HG02981 (cell line): ENCODE results near the gene LTBP2.

ENCODE experiments used
- ATAC-seq: cut with Tn5 transposase; IDR thresholded peaks from one replicate; pipeline ENCODE4 v1.9.1; 2021; ENCODE audit warnings: mild to moderate bottlenecking, moderate library complexity; ENCODE audit not compliant: unreplicated experiment

LTBP2 gene

GRCh38 chr14:74574706-74575105, 37.3 kb downstream of the LTBP2 start:
- ATAC-seq: no peak

GRCh38 chr14:74574090-74574433, 38.0 kb downstream of the LTBP2 start:
- ATAC-seq: no peak

DNA sequence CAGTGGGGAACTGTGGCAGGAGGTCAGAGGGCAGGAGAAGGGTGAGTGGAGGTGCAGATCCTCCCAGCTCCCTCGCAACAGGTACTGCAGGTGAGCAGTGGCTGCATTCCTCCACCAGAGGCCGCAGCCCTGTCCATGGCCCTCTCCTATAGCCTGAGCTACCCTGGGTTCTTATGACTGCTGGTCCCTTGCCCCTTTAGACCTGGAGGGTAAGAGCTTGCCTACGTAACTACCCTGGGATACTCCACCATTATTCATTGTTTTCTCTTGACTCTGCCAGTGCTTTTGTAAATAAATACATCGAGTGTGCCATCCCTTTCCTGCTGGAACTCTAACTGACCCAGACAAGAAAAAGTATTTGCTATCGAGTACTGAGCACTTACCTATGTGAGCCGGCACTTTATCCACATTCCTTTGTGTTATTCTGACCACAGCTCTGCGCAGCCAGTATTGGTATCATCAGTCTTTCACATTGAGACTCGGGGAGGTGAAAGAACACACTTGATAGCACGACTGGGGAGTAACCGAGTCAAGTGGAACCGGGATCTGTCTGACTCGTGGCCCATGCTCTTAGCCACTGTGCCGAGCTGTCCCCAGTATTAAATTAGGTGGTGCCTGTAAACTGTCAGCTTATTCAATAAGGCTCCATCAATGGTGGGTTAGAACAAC, 38.5 kb downstream of the LTBP2 start:
- no peak for ATAC-seq

DNA sequence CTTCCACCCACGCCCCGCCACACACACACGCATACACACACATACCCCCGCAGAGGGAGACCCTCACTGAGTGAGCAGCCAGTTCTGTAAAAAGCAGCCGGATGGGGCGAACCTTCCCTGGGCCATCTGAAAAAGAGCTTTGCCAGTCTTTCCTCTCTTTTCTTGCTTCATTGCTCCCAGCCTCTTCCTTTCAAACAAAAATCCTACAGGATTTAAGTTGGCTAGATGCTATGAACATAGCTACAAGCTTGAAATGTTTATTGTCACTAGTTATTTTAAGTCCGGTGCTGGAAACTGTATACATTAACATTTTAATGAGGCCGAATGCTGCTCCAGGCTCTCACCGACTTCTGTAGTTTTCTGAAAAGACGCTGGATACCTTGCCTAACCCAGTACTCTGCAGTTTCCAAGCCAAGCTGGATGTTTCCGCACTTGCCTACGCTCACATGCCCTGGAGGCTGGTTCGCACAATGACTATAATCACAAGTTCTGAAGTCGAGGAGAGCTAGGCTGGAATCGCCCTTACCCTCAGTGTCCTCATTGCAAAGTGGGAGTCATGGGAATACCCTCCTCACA, 39.2 kb downstream of the LTBP2 start:
- no peak for ATAC-seq

- no peak for ATAC-seq
Observed at GRCh38 chr14:74571901-74572725, 39.9 kb downstream of the LTBP2 start.

DNA sequence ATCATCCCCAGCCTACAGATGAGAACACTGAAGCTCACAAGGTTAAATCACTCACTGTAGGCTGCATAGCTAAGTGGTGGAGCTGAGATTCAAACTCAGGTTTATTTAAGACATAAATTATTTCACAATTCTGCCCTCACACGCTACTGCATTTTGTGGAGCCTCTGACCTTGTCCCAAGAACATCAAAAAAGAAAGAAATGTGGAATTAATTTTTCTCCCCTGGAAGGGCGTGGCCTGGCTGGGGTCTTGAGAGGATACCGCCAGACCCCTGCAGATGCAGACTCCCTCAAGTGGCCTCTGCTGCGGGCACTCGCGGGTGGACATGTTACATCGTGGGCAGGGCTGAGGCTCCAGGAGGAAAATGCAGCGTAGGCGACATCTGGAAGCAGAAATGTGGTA, 40.6 kb downstream of the LTBP2 start:
- no peak for ATAC-seq

GRCh38 chr14:74570696-74571095, 41.3 kb downstream of the LTBP2 start:
- ATAC-seq: no peak

GRCh38 chr14:74569806-74570591, 42.0 kb downstream of the LTBP2 start:
- ATAC-seq: no peak

GRCh38 chr14:74569387-74569786, 42.6 kb downstream of the LTBP2 start:
- ATAC-seq: no peak

DNA sequence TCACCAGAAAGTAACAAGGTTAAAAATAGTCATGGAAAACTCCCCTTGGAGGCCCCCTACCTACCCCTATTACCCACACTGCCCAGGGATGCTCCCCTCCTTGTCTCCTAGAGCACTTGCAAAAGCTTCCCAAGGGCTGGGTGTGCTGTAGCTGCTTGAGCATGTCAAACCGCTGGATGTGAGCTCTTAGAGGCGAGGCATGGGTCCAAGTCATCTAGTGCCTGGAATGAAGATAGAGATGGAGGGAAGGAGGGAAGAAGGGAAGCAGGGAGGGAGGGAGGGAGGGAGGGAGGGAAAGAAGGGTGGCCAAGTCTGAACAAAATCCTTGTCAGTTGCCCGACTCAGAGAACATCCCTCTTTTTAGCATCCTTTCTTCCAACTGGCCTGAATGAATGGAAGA, 43.1 kb downstream of the LTBP2 start:
- ATAC-seq: no peak

GRCh38 chr14:74568380-74568649, 43.7 kb downstream of the LTBP2 start:
- no peak for ATAC-seq

- no peak for ATAC-seq
Observed at GRCh38 chr14:74567646-74568379, 44.2 kb downstream of the LTBP2 start.

DNA sequence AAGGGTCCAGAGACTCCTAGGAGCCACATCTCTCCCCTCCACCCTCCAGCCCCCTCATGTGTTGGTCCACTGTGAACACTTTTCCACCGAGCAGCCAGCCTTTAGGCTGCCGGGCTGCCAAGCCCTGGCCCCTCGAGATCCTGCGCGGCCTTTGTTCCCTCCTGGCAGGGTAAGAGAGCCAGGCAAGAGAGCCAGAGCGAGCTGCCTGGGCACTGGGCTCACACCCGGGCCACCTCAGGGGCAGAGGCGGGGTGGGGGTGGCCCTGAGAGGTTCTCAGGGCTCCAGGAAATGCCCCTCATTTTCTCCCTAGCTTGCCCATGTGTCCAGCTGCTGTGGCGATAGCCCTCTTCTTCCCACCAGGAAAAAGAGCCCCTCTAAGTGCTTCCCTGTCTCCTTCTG, 44.8 kb downstream of the LTBP2 start:
- no peak for ATAC-seq

DNA sequence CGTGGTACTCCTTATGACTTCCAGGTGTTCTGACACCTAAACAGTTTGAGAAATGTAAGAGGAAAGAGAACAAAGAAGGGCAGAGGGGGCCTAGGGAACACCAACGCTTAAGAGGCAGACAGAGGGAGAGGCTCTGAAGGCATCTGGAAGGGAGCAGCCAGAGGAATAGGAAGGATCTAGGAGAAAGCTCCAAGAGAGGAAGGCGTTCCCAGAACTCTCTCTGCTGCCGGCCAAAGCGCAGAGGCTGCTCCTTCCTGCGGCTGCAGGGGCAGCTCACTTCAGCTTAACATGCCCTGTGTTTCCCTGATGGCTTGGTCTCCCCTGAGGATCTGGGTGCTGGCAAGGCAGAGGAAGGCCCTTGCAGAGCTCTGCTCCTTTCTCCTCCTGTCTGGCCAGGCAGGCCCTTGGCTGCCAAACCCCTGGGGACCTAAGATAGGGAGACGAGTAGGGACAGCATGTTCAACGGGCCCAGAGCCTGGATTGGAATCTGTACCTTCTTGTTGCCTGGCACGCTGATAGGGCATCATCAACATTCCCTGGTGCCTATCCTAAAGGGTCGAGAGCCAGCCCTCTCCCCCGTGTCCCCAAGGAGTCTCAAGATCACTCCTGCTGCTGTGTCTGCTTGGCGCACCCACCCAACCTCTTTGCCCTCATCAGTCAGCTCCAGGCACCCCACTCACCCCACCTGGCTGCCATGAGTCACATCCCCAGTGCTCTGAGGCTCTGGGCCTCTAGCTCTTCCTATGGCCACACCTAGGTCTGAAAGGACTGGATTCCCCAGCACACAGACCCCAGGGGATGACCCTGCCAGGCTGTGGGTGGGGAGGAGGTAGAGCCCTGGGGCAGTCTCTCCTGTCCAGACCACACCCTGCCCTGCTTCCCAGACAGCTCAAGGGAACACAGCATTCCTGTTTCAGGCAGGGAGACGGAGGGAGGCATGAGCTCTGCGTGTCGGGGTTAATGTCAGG, 45.6 kb downstream of the LTBP2 start:
- no peak for ATAC-seq

DNA sequence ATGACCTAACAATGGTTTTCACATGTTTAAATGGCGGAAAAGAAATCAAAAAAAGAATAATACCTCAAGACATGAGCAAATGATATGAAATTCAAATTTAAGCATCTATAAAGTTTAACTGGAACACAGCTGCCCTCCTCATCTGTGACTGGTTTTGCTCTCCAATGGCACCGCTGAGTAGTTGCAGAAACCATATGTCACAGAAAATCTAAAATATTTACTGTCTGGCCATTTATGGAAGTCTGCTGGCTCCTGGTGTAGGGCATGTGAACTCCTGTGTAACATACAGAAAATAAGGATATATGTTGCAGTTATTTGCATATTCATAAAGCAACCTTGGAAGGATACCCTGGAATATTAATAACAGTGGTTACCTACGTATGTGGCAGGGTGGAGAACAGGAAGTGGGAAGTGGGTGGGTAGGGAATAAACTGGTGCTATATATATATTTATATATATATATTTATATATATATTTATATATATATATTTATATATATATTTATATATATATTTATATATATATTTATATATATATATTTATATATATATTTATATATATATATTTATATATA, 48.4 kb downstream of the LTBP2 start:
- ATAC-seq: no peak

- ATAC-seq: no peak
Observed at GRCh38 chr14:74563233-74563585, 48.8 kb downstream of the LTBP2 start.

- ATAC-seq: no peak
Observed at GRCh38 chr14:74562515-74563232, 49.4 kb downstream of the LTBP2 start.

DNA sequence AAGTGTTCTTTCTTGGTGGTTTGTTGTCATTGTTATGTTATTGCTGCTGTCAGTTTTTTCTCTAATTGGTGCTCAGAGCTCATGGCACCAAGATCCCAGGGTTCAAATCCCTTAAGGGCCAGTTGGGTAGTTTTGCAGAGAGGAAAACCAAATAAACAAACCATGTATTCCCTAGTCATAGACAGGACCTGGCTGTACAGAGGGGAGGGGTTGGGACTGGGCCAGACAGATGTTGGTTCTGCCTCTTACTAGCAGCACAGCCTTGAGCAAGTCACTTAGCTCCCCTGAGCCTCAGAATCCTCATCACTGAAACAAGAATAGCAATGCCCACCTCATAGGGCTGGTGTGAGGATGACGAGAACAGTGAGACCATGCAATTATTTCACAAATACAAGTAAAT, 53.4 kb downstream of the LTBP2 start:
- no peak for ATAC-seq

GRCh38 chr14:74557691-74558090, 54.3 kb downstream of the LTBP2 start:
- no peak for ATAC-seq
